GM11168 (cell line): ENCODE data around the gene HSPE1.

Experiments used
- in situ Hi-C: fragments of 300-500 bp; cut with MboI; formaldehyde crosslinking; loops from one replicate; pipeline ENCODE4 v1.12.0; 2022; ENCODE audit warnings: low sequenced_read_pairs; ENCODE audit not compliant: unreplicated experiment

Gene HSPE1

GRCh38 chr2:197497326-197497725 lies 2.9 kb upstream of the HSPE1 start:
- in situ Hi-C loops = no loop called here

DNA sequence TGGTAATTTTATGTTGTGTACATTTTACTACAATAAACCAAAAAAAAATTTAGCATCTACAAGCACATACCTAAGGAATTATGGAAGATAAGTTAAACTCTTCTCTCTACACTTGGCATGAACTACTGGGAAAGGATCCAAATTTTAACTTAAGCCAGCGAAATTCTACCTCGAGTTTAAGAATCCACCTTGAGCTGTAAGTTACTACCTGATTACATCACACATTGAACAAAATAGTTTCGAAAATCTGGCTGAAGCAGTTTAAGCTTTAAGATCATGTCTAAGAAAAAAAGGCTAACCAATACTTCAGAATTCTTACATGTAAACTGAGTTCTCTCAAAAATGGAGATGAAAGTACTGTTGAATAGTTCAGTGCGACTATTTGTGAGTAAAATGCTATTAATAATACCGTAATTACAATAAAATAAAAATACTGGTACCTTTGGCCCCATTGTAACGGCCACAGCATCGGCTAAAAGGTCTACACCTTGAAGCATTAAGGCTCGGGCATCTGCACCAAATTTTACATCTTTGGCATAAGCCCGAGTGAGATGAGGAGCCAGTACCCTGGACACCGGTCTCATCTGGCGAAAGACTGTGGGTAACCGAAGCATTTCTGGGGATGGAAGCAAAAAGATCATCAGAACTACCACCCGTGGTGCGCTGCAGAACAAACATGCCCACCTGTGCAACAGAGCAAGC lies 1.8 kb upstream of the HSPE1 start:
- in situ Hi-C loops = no loop called here

GRCh38 chr2:197498937-197499593 lies 1.1 kb upstream of the HSPE1 start:
- in situ Hi-C loops = no loop called here

DNA sequence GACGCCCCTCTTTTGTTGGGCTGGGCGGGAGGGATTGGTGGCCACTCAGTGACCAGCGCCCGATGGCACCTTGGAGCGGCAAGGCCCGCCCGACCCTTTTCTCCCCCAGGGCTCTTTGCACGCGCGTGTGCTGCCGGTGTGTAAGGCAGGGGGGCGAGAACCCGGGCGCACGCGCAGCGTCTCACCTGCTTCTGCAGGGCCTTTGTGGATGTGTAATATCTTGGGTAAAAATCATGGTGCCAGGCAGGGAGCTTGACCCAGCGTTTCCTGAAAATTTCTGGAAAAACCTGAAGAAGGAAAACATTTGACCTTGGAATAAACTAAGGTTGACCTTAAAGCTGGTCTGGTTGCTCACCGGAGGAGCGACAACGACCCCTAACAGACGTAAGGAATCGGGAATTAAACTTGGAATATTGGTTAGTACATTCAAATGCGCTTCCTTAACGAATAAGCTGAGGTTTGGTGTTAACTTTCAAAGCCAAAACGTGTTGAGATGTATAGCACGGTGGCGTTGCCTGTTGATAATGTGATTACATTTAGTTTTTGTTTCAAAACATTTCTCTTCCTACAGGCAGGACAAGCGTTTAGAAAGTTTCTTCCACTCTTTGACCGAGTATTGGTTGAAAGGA lies 438 bp downstream of the HSPE1 start:
- in situ Hi-C loops = no loop called here

DNA sequence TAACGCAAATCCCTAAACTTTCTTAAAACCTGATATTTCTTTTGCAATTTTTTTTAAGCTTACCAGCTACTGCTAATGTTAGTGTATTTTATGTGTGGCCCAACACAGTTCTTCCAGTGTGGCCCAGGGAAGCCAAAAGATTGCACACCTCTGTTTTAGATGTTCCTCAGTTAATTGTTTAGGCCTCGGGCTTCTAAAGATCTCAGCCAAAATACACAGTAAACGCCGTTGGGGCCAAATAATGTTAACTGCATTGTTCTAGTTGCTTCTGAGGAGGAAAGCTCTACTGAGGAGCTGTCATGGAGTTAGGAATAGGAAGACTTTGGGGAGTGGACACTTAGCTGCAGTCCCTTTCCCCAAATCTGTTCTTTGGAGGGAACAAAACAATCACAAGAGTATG lies 2.0 kb downstream of the HSPE1 start:
- in situ Hi-C loops = no loop called here

- in situ Hi-C loops = no loop called here
These were observed 2.5 kb downstream of the HSPE1 start for GRCh38 chr2:197502685-197503084.

- in situ Hi-C loops = no loop called here
These were observed 3.8 kb downstream of the HSPE1 start for GRCh38 chr2:197504000-197504399.

DNA sequence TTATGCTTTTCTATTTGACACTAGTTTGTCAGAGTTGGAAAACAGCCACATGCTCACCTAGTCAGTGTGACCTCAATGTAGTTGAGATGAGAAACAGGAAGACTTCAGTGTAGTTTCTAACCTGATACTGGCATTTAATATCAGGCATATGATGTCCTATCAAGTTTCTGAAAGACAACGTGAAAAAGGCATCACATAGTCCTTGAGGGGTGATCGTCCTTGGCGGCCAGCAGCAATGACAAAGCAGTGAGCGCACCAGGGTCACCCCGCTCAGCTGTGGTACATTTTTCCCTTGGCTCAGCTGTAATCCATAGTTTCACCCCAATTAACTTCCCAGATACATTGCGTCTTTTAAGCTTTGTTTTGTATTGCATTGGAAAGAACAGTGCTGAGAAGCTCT lies 4.3 kb downstream of the HSPE1 start:
- in situ Hi-C loops = no loop called here

DNA sequence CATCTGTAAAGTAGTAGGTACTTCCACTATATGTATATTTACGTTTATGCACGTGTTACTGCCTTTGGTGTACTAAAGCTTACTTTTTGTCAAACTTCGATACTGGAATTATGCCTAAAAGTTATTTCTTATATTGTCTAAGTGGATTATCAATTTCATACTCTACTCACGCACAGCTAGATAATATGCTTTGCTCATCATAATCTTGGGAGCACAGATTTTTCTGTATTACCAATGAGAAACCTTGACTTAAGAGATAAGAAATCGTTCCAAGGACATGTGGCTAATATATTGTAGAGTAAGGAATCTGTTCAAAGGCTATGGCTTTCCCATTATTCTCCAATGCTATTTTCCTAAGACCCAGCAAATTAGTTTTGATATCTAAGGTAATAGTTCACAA lies 6.5 kb downstream of the HSPE1 start:
- in situ Hi-C loops = no loop called here

DNA sequence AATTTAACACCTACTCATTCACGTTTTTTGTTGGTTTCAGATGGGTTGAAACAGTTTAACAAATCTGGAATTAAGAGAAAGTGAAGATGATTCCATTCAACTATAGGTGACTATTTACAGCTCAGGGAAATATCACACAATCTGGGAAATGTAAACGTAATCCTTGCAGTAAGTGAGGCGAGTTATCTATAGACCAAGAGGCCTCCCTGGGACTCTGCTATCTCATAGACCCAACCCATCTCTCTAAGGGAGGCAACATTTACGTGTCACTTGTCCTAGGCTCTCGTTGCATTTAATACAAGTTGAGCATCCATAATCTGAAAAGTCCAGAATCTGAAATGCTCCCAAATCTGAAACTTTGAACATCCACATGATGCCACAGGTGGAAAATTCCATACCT lies 13.7 kb downstream of the HSPE1 start:
- in situ Hi-C loops = no loop called here

DNA sequence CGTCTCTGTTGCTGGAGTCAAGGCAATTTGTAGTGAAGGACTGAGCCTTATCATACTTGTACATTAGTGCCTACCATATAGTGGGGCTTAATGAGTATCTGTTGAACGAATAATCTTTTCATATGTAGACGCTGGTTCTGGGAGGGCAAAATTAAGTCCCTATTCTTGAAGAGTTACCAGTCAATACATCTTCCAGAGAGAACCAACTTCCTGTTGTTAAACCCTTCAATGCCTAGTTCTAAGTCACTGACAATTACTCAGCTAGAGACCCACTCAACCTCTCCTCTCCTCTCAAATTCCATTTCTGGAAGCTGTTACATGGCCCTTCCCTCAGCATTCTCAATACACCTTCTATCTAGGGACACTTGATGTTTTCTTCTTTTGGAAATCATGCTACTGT lies 14.6 kb downstream of the HSPE1 start:
- in situ Hi-C loops = no loop called here

GRCh38 chr2:197515315-197515738 lies 15.1 kb downstream of the HSPE1 start:
- in situ Hi-C loops = no loop called here

DNA sequence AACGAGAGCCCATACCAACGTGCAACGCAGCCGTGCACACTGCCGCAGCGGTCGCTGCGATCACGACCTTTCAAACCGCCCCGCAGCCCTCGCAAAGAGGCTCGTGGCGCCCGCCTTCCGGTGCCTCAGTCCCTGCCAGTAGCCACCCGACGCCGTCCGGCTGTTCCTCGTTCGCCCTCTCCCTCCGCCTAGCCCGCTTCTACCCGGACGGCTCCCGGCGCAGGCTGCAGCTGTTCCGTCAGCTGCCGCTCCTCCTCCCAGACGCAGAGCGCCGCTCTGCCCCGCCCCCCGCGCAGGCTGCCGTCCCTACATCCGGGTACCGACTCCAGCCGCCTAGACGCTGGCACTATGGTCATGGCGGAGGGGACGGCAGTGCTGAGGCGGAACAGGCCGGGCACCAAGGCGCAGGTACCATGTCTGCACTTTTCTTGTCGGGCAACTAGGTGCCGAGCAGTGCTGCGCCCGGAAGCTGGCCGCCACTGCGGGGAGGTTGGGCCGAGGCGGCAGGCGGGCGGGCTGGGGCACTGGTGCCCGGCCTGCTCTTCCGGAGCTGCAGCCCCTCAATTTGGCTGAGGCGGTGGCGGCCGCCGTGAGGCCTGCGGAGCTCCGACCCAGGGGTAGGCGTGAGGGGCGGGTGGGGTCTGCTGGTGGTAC lies 15.7 kb downstream of the HSPE1 start, which contains the start of gene MOB4:
MOB4 (plus strand) TSS at position 328 of the 654 bp plus-strand sequence; CDS start at position 349, 21 bp downstream.
- in situ Hi-C loops = no loop called here

- in situ Hi-C loops = no loop called here
These were observed 16.2 kb downstream of the HSPE1 start for GRCh38 chr2:197516393-197516761.

GRCh38 chr2:197517150-197517549 lies 17.0 kb downstream of the HSPE1 start:
- in situ Hi-C loops = no loop called here

GRCh38 chr2:197538412-197538811 lies 38.2 kb downstream of the HSPE1 start:
- in situ Hi-C loops = no loop called here

- in situ Hi-C loops = no loop called here
These were observed 39.6 kb downstream of the HSPE1 start for GRCh38 chr2:197539734-197540133.

DNA sequence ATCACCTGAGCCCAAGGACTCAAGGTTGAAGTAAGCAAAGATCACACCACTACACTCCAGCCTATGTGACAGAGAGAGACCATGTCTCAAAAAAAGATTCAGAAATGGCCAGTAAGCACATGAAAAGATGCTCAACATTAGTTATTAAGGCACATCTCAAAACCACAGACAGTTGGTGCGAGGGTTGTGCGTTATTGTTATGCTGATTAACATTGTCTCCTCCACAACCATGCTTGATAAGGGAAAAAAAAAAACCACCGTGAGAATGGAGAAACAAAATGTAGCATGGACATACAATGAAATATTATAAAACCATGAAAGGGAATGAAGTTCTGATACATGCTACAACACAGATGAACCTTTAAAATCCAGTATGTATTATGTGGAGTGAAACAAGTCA lies 43.0 kb downstream of the HSPE1 start:
- in situ Hi-C loops = no loop called here

- in situ Hi-C loops = no loop called here
These were observed 47.2 kb downstream of the HSPE1 start for GRCh38 chr2:197547163-197547900.

GRCh38 chr2:197548582-197548981 lies 48.4 kb downstream of the HSPE1 start:
- in situ Hi-C loops = no loop called here
